Subcutaneous adipose tissue (tissue), 4 donors: ENCODE results near the gene WDFY3. TPM values are rescaled to one million over a fixed set of nuclear protein-coding genes. Genes with fewer than 3 reads are reported as not detected.

Source experiments
- CTCF ChIP-seq: fragments of 450-650 bp; IDR thresholded peaks from one replicate; pipeline ENCODE4 v1.5.1; 2016; ENCODE audit warnings: low read depth, mild to moderate bottlenecking, control low read depth, antibody characterized with exemption, moderate library complexity
- total RNA-seq, 4 donors: library from RNA; depleted of rRNA; stranded (reverse); fragments of >200 nt; gene quantifications; one replicate each; pipeline ENCODE4 v1.1.0, GENCODE V29; 2016

Gene WDFY3
- total RNA-seq, 4 donors from 2014 or later, result 80.3 to 167 (median 146) TPM

- no peak for TF ChIP-seq CTCF
Measured at GRCh38 chr4:84796394-84796793, 170.1 kb downstream of the WDFY3 start.

DNA sequence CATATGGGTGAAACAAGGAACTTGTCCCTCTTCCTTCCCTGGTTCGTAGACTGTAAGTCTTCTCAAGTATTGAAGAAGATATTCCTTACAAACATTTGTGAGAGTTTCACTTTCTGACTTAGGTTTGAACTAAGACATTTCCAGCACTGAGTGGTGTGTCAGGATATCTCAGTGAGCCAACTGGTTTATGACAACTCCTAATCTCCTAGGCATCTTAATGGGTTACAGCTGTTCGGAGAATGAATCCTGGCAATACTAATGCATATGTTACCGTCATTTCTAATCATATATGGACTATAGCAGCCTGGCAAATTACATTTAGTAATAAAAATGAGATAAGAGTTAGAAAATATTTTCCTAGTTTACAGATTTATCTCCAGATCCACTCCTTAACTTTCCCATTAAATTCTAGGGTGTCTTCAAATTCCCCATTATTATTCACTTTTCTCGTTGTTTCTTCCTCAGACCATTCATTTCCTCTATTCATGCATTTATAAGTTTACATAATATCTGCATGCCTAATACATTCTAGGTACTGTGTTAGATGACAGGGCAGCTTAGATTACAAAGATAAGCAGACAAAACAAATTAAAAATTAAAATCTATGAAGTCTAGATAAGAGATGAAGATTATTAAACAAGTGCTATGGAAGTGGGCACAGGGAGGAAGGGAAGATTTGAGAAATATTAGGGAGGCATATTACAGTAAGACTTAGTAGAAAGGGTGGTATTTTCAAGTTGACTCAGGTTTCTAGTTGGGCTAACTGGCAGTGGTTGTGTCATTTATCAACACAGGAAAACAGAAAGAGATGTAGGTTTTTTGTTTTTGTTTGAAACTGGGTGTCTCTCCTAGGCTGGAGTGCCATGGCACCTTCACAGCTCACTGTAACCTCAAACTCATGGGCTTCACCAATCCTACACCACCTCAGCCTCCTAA is 173.9 kb downstream of the WDFY3 start:
- no peak for TF ChIP-seq CTCF

DNA sequence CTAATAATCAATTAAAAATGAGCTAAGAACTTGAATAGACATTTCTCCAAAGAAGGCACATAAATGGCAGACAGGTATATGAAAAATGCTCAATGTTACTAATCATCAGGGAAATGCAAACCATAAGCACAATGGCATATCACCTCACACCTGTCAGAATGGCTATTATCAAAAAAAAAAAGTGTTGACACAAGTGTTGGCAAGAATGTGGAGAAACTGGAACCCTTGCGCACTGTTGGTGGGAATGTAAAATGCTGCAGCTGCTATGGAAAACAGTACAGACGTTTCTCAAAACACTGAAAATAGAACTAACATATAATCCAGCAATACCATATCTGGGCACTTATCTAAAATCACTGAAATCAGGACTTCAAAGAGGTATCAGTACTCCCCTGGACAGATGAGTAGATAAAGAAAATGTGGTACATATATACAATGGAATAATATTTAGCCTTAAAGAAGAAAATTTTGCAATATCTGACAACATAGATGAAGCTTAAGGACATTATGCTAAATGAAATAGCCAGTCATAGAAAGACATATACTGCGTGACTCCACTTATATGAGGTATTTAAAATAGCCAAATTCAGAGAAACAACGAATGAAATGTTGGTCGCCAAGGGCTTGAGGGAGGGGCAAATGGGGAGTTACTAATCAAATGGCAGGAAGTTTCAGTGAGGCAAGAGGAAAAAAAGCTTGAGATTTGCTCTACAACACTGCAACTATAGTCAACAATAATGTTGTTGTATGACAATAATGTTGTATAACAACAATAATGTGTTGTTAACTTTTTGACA is 175.5 kb downstream of the WDFY3 start:
- TF ChIP-seq CTCF, result no peak

GRCh38 chr4:84786478-84786877 is 180.0 kb downstream of the WDFY3 start:
- no peak for TF ChIP-seq CTCF

GRCh38 chr4:84782517-84782916 is 184.0 kb downstream of the WDFY3 start:
- TF ChIP-seq CTCF, result no peak

GRCh38 chr4:84780719-84781118 is 185.8 kb downstream of the WDFY3 start:
- no peak for TF ChIP-seq CTCF

DNA sequence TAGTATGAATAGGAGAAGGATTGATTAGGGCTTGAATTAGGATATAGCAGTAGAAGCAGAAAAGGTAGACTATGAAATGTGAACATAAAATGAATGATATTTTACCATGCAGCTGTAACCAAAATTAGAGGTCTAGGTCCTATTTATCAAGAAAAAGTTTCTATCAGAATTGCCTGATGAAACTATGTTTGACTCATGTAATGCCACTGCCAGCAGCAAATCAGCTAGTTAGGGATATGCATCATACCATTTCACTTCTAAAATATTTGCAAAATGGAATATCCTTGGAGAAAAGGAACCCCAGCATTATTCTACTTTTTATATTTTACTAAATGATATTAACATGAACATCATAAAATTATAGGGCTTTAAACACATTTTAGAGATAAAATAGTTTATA is 188.4 kb downstream of the WDFY3 start:
- no peak for TF ChIP-seq CTCF
